Suprapubic skin (tissue), 4 donors: Measurements from ENCODE around the gene USP11. TPM values are rescaled to one million over a fixed set of nuclear protein-coding genes. Genes with fewer than 3 reads are reported as not detected.

Experiments used
- DNase-seq, 2 donors: peaks; one replicate each; pipeline ENCODE4 v3.0.0-alpha.2; 2019; ENCODE audit warnings: low spot score in 2 of 2
- H3K27ac ChIP-seq: fragments of 200-600 bp; sonication (generic); one replicate; pipeline ENCODE4 v1.5.1; 2019
- H3K27me3 ChIP-seq: fragments of 200-600 bp; sonication (generic); one replicate; pipeline ENCODE4 v1.5.1; 2019
- H3K36me3 ChIP-seq: fragments of 200-600 bp; sonication (generic); one replicate; pipeline ENCODE4 v1.5.1; 2019
- H3K4me1 ChIP-seq: fragments of 200-600 bp; sonication (generic); one replicate; pipeline ENCODE4 v1.5.1; 2019
- H3K4me3 ChIP-seq: fragments of 200-600 bp; sonication (generic); one replicate; pipeline ENCODE4 v1.5.1; 2019; ENCODE audit warnings: mild to moderate bottlenecking
- H3K9me3 ChIP-seq: fragments of 200-600 bp; sonication (generic); one replicate; pipeline ENCODE4 v1.5.1; 2019
- CTCF ChIP-seq, 2 donors: fragments of 200-600 bp in 1 of 2; fragments of 450-650 bp in 1 of 2; sonication (generic) in 1 of 2; IDR thresholded peaks; one replicate each; pipeline ENCODE4 v1.5.1; 2016 to 2019; ENCODE audit warnings: antibody characterized with exemption in 2 of 2, mild to moderate bottlenecking in 1 of 2, moderate library complexity in 1 of 2
- EP300 ChIP-seq: sonication (generic); formaldehyde crosslinking; IDR thresholded peaks from one replicate; pipeline ENCODE4 v1.6.1; 2017; ENCODE audit warnings: antibody characterized with exemption
- POLR2A ChIP-seq, 2 donors: fragments of 450-650 bp; IDR thresholded peaks; one replicate each; pipeline ENCODE4 v1.6.1; 2017; ENCODE audit warnings: antibody characterized with exemption in 2 of 2, mild to moderate bottlenecking in 2 of 2, moderate library complexity in 2 of 2
- POLR2AphosphoS5 ChIP-seq, 3 donors: sonication (generic); formaldehyde crosslinking; IDR thresholded peaks; one replicate each; pipeline ENCODE4 v1.6.1; 2017; ENCODE audit warnings: antibody characterized with exemption in 3 of 3
- WGBS: methylation state at CpG from one replicate; pipeline ENCODE4 v1.1.5; 2018; 5-methylcytosine and 5-hydroxymethylcytosine counted together
- total RNA-seq, 4 donors: library from RNA; depleted of rRNA; stranded (reverse); fragments of >200 nt; gene quantifications; one replicate each; pipeline ENCODE4 v1.1.0, GENCODE V29; 2016

The USP11 gene
- total RNA-seq, 4 donors from 2014 or later, result 15.4 to 28.3 (median 20.9) TPM

GRCh38 chrX:47230136-47230868, 2.5 kb upstream of the USP11 start:
- Histone ChIP-seq H3K4me1 (peaks cover 14% of the 10 kb centered on the region), H3K27me3 (no peaks in the 10 kb centered on the region), H3K36me3 (peaks cover 39% of the 10 kb centered on the region), H3K27ac (no peak overlapping the region), H3K4me3 (no peak overlapping the region), H3K9me3 (no peaks in the 10 kb centered on the region)
- 87% methylated on average over 5 of the region's 5 CpGs for WGBS
- TF ChIP-seq POLR2AphosphoS5 (IDR thresholded peaks at IDR 0.05) (no peak), EP300 (no peak), POLR2A (IDR thresholded peaks at IDR 0.05) (no peak), CTCF (IDR thresholded peaks at IDR 0.05) (no peak)
- DNase-seq, result peak in 1 of 2 donors; percentile 21

- H3K4me1 ChIP-seq, result peaks cover 14% of the 10 kb centered on the region
- no peaks in the 10 kb centered on the region for H3K9me3 ChIP-seq
- no peak overlapping the region for H3K27ac ChIP-seq
- DNase-seq, result no peak
- H3K27me3 ChIP-seq, result no peaks in the 10 kb centered on the region
- H3K36me3 ChIP-seq, result peaks cover 31% of the 10 kb centered on the region
- TF ChIP-seq CTCF (IDR thresholded peaks at IDR 0.05), result no peak
- no peak for TF ChIP-seq POLR2AphosphoS5 (IDR thresholded peaks at IDR 0.05)
- TF ChIP-seq EP300, result no peak
- no peak for TF ChIP-seq POLR2A (IDR thresholded peaks at IDR 0.05)
- no peak overlapping the region for H3K4me3 ChIP-seq
- 71% methylated on average over 2 of the region's 2 CpGs for WGBS
Observed at GRCh38 chrX:47231167-47231566, 1.6 kb upstream of the USP11 start.

- Histone ChIP-seq H3K4me1 (peaks cover 14% of the 10 kb centered on the region), H3K4me3 (peak overlapping the region; percentile 58), H3K36me3 (peaks cover 19% of the 10 kb centered on the region), H3K27ac (peak overlapping the region; percentile 94), H3K27me3 (no peaks in the 10 kb centered on the region), H3K9me3 (no peaks in the 10 kb centered on the region)
- TF ChIP-seq EP300, result no peak
- TF ChIP-seq CTCF (IDR thresholded peaks at IDR 0.05), result no peak
- TF ChIP-seq POLR2AphosphoS5 (IDR thresholded peaks at IDR 0.05), result no peak
- TF ChIP-seq POLR2A (IDR thresholded peaks at IDR 0.05), result no peak
- DNase-seq, result peak in 1 of 2 donors; percentile 36
- 74% methylated on average over 8 of the region's 8 CpGs for WGBS
Observed at GRCh38 chrX:47232197-47232802, 509 bp upstream of the USP11 start.

- Histone ChIP-seq H3K27me3 (no peaks in the 10 kb centered on the region), H3K27ac (peak overlapping the region; percentile 94), H3K9me3 (no peaks in the 10 kb centered on the region), H3K4me1 (peaks cover 14% of the 10 kb centered on the region), H3K36me3 (peaks cover 10% of the 10 kb centered on the region), H3K4me3 (peak overlapping the region; percentile 58)
- TF ChIP-seq EP300 (no peak), POLR2AphosphoS5 (IDR thresholded peaks at IDR 0.05) (peak in 1 of 3 donors; percentile 63), POLR2A (IDR thresholded peaks at IDR 0.05) (peak in 1 of 2 donors; percentile 66), CTCF (IDR thresholded peaks at IDR 0.05) (no peak)
- WGBS, result 14% methylated on average over 49 of the region's 51 CpGs
- peak; percentile 97 for DNase-seq
Observed at GRCh38 chrX:47233333-47234113, 714 bp downstream of the USP11 start.

- Histone ChIP-seq H3K36me3 (no peaks in the 10 kb centered on the region), H3K27me3 (no peaks in the 10 kb centered on the region), H3K4me1 (peaks cover 14% of the 10 kb centered on the region), H3K4me3 (peak overlapping the region; percentile 58), H3K9me3 (no peaks in the 10 kb centered on the region), H3K27ac (no peak overlapping the region)
- 62% methylated on average over 3 of the region's 3 CpGs for WGBS
- DNase-seq, result no peak
- TF ChIP-seq EP300, result no peak
Observed at GRCh38 chrX:47234583-47234982, 1.8 kb downstream of the USP11 start.
